Heart left ventricle (tissue), 16 donors: Measurements from ENCODE around the gene COQ4. TPM values are rescaled to one million over a fixed set of nuclear protein-coding genes. Genes with fewer than 3 reads are reported as not detected.

Source experiments
- ATAC-seq, 4 donors: fragments of 200-7000 bp; cut with Tn5 transposase; one replicate each; pipeline ENCODE4 v1.9.1; 2020 to 2022; ENCODE audit warnings: moderate library complexity in 4 of 4, mild to moderate bottlenecking in 3 of 4, moderate number of reproducible peaks in 1 of 4
- DNase-seq, 5 donors: peaks; one replicate each; pipeline ENCODE4 v3.0.0-alpha.2; 2020
- H3K27ac ChIP-seq, 12 donors: fragments of 200-600 bp; sonication (generic) in 4 of 12; one replicate each; pipeline versions ENCODE4 v1.5.0 to v1.8.0; 2016 to 2022; ENCODE audit warnings: mild to moderate bottlenecking in 2 of 12
- H3K27me3 ChIP-seq, 9 donors: fragments of 200-600 bp; sonication (generic) in 2 of 9; one replicate each; pipeline versions ENCODE4 v1.5.1 to v1.8.0; 2016 to 2022; ENCODE audit warnings: mild to moderate bottlenecking in 3 of 9
- H3K36me3 ChIP-seq, 9 donors: fragments of 200-600 bp; sonication (generic) in 2 of 9; one replicate each; pipeline versions ENCODE4 v1.5.0 to v1.8.0; 2018 to 2022; ENCODE audit warnings: mild to moderate bottlenecking in 2 of 9
- H3K4me1 ChIP-seq, 12 donors: fragments of 200-600 bp; sonication (generic) in 4 of 12; one replicate each; pipeline versions ENCODE4 v1.5.0 to v1.8.0; 2016 to 2022; ENCODE audit warnings: mild to moderate bottlenecking in 3 of 12
- H3K4me3 ChIP-seq, 12 donors: fragments of 200-600 bp; sonication (generic) in 4 of 12; one replicate each; pipeline versions ENCODE4 v1.5.0 to v1.8.0; 2017 to 2022; ENCODE audit warnings: mild to moderate bottlenecking in 9 of 12, moderate library complexity in 4 of 12
- H3K9me3 ChIP-seq, 12 donors: fragments of 200-600 bp; sonication (generic) in 4 of 12; one replicate each; pipeline versions ENCODE4 v1.5.0 to v1.8.0; 2016 to 2022; ENCODE audit warnings: mild to moderate bottlenecking in 1 of 12
- CTCF ChIP-seq, 12 donors: fragments of 200-600 bp; sonication (generic) in 4 of 12; IDR thresholded peaks; one replicate each; pipeline versions ENCODE4 v1.5.0 to v1.8.0; 2018 to 2022; ENCODE audit warnings: antibody characterized with exemption in 12 of 12, mild to moderate bottlenecking in 5 of 12
- POLR2A ChIP-seq, 2 donors: fragments of 450-650 bp; IDR thresholded peaks; one replicate each; pipeline ENCODE4 v1.6.1; 2017; ENCODE audit warnings: antibody characterized with exemption in 2 of 2, mild to moderate bottlenecking in 2 of 2, moderate library complexity in 2 of 2
- WGBS, 4 donors: extraction: QIAGEN DNeasy Blood & Tissue Kit in 2 of 4; methylation state at CpG; one replicate each; pipeline versions ENCODE4 v1.1.5 to v1.1.7; 2013 to 2018; 5-methylcytosine and 5-hydroxymethylcytosine counted together
- intact Hi-C, 10 donors: fragments of 100-400 bp; cut with DNase I; formaldehyde crosslinking; loops; one replicate each; pipeline versions ENCODE4 v1.11.1 to v1.14.2; 2022
- polyA plus RNA-seq, 2 donors: library from polyadenylated mRNA; stranded (reverse); fragments of 200-250 nt; gene quantifications; one replicate each; pipeline ENCODE4 v1.2.3, GENCODE V29; 2013
- total RNA-seq, 9 donors: library from RNA; depleted of rRNA in 2 of 9; stranded (reverse); fragments of >200 nt in 2 of 9; fragmentation: NEBNext Ultra II Directional in 3 of 9; extraction: Animal tissue kit (Norgen Biotek cat#: 25700) in 3 of 9; gene quantifications; one replicate each; pipeline versions ENCODE4 v1.1.0 to v1.2.4, GENCODE V29; 2016 to 2023
- donor health status: ischemic (EF 13 %, LVEDD 7.1; RV severe dilation, severe dysfunction).
- donor health status: healthy with polysubstance abuse.
- donor health status: DM: no; HTN: yes; CAD: no.
- donor health status: DM: no; HTN: no; CAD: no.
- donor health status: ischemic (EF 25% LVEDD 6.9; RV normal size, moderate dysfunction).
- donor health status: ischemic (EF 25% LVEDD 5.7; RV mildly dilated, moderate dysfunction).
- donor health status: healthy.
- donor health status: DM: yes; HTN: yes; CAD: no.
- donor health status: ischemic (EF 35%, LVEDD 5.7; RV mildly dilated, moderate dysfunction).
- donor health status: nonischemic (EF 11% LVEDD 7.7; RV severe dilation, severe dysfunction).
- donor health status: DM: yes; HTN: yes; CAD: no.
- donor health status: PGD.
- donor health status: ischemic (EF 29% LVEDD 5.4; RV normal size, mild dysfunction).
- donor health status: nonischemic (EF 23%, LVEDD 6.1; RV moderate dilation, normal function).

COQ4 gene
- total and polyA plus RNA-seq, 11 donors = 19.0 to 43.2 (median 30.1) TPM

DNA sequence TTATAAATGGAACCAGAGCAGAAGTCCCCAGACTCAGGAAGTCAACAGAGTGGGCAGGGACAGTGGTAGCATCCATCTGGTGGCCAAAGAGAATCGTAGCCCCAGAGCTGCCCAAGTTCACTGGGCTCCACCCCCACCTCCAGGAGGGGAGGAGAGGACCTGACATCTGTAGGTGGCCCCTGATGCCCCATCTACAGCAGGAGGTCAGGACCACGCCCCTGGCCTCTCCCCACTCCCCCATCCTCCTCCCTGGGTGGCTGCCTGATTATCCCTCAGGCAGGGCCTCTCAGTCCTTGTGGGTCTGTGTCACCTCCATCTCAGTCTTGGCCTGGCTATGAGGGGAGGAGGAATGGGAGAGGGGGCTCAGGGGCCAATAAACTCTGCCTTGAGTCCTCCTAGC is 38.2 kb downstream of the COQ4 start:
- 60 to 100% (median 67%) methylated on average over 1 to 2 of the region's 2 CpGs; no CpG with 5 or more reads in 1 of the 4 donors for whole genome bisulfite sequencing, 4 donors
- peaks cover 0 to 29% (median 22%) of the 10 kb centered on the region in 12 donors for H3K4me1 ChIP-seq
- TF ChIP-seq POLR2A (IDR thresholded peaks at IDR 0.05) = no peak
- TF ChIP-seq CTCF (IDR thresholded peaks at IDR 0.05) = no peak
- peaks cover 0 to 28% (median 15%) of the 10 kb centered on the region in 9 donors for H3K36me3 ChIP-seq
- no peaks in the 10 kb centered on the region for H3K9me3 ChIP-seq
- no peak for DNase-seq
- no peak overlapping the region for H3K27ac ChIP-seq
- no peak overlapping the region for H3K4me3 ChIP-seq
- H3K27me3 ChIP-seq = no peaks in the 10 kb centered on the region
- ATAC-seq = no peak
- intact Hi-C loops = loop anchor here in 5 of 10 donors (2.0 to 10.0 kb wide), 5 partner anchors 51 to 264 kb away; partner anchors contain the start of gene GLE1 (in 1 of the 5)

DNA sequence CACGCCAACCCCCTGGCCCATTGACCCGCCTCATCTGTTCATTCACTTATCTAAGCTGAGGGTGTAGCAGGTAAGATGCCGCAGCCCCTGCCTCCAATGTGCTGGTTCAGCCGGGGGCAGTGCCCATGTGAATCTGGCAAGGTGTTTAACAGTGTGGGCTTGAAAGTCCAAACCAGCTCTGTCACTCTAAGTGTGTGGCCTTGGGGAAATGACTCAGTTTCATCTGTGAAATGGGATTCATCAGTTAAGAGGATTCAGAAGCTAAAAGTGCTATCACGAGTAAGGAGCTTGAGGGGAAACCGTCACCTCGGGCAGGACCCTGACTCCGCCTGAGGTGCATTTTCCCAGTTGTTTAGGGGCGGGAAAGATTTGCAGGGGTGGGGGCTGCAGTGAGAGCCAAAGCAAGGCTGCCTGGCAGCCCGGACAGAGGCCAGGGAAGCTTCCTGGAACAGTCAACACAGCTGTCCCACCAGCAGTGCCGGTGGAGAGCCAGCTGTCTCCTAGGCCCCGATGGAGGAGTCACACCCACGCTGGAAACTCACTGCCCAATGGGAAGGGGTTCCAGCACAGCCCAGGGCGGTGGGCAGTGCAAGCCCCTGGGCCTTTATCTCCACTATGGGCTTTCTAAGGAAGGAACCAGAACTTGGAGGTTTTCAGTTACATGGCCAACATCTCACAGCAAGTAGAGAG is 38.8 kb downstream of the COQ4 start:
- Histone ChIP-seq H3K4me3 (peak overlapping the region in 11 of 12 donors; percentile 18 to 65 (median 50)), H3K27ac (peak overlapping the region; percentile 1 to 75 (median 58)), H3K36me3 (peaks cover 0 to 22% (median 8%) of the 10 kb centered on the region in 9 donors), H3K4me1 (peaks cover 0 to 29% (median 22%) of the 10 kb centered on the region in 12 donors), H3K9me3 (no peaks in the 10 kb centered on the region), H3K27me3 (no peaks in the 10 kb centered on the region)
- ATAC-seq (peak in 3 of 4 donors; percentile 4 to 48 (median 14)), DNase-seq (peak in 1 of 5 donors; percentile 18)
- TF ChIP-seq POLR2A (IDR thresholded peaks at IDR 0.05) (no peak), CTCF (IDR thresholded peaks at IDR 0.05) (no peak)
- intact Hi-C loops = loop anchor here in 5 of 10 donors (2.0 to 10.0 kb wide), 5 partner anchors 51 to 263 kb away; partner anchors contain the start of gene GLE1 (in 1 of the 5)
- WGBS, 4 donors = 50 to 65% (median 55%) methylated on average over 13 to 14 of the region's 14 CpGs

GRCh38 chr9:128361986-128362646 is 39.5 kb downstream of the COQ4 start:
- H3K4me3 ChIP-seq = peak overlapping the region in 11 of 12 donors; percentile 18 to 65 (median 50)
- peaks cover 0 to 29% (median 22%) of the 10 kb centered on the region in 12 donors for H3K4me1 ChIP-seq
- intact Hi-C loops = loop anchor here in 9 of 10 donors (1.0 to 10.0 kb wide), 8 partner anchors 49 to 263 kb away; partner anchors contain the start of gene GLE1 (in 1 of the 9)
- H3K27ac ChIP-seq = peak overlapping the region; percentile 1 to 75 (median 58)
- H3K36me3 ChIP-seq = peaks cover 0 to 19% (median 5%) of the 10 kb centered on the region in 9 donors
- WGBS, 4 donors = 7 to 10% (median 9%) methylated on average over 16 to 20 of the region's 20 CpGs
- DNase-seq = peak; percentile 83 to 89 (median 85)
- H3K27me3 ChIP-seq = no peaks in the 10 kb centered on the region
- peak; percentile 81 to 93 (median 90) for ATAC-seq
- no peaks in the 10 kb centered on the region for H3K9me3 ChIP-seq
- TF ChIP-seq CTCF (IDR thresholded peaks at IDR 0.05) (peak; percentile 86 to 98 (median 90)), POLR2A (IDR thresholded peaks at IDR 0.05) (peak in 1 of 2 donors; percentile 29)
